Endothelial cell (in vitro differentiated cells): ENCODE measurements around the gene SLC7A5. TPM values are rescaled to one million over a fixed set of nuclear protein-coding genes. Genes with fewer than 3 reads are reported as not detected.

Experiments
- DNase-seq: peaks from one replicate; pipeline ENCODE4 v3.0.0; 2021; ENCODE audit warnings: low spot score
- H3K27ac Mint-ChIP-seq: one replicate; pipeline ENCODE4 v1.8.0; 2021; ENCODE audit warnings: mixed read lengths, inconsistent platforms; ENCODE audit not compliant: unreplicated experiment
- H3K27me3 Mint-ChIP-seq: one replicate; pipeline ENCODE4 v1.8.0; 2021; ENCODE audit warnings: mild to moderate bottlenecking, moderate library complexity, mixed read lengths, inconsistent platforms; ENCODE audit not compliant: unreplicated experiment
- H3K36me3 Mint-ChIP-seq: one replicate; pipeline ENCODE4 v1.8.0; 2021; ENCODE audit warnings: mild to moderate bottlenecking, low read depth, mixed read lengths, inconsistent platforms; ENCODE audit not compliant: unreplicated experiment
- H3K4me1 Mint-ChIP-seq: one replicate; pipeline ENCODE4 v1.8.0; 2021; ENCODE audit warnings: mild to moderate bottlenecking, mixed read lengths, inconsistent platforms; ENCODE audit not compliant: unreplicated experiment
- H3K4me3 Mint-ChIP-seq: one replicate; pipeline ENCODE4 v1.8.0; 2021; ENCODE audit warnings: mild to moderate bottlenecking, mixed read lengths, inconsistent platforms; ENCODE audit not compliant: unreplicated experiment
- H3K9me3 Mint-ChIP-seq: one replicate; pipeline ENCODE4 v1.8.0; 2021; ENCODE audit warnings: mixed read lengths, inconsistent platforms; ENCODE audit not compliant: unreplicated experiment
- CTCF ChIP-seq: fragments of 200-600 bp; sonication (generic); IDR thresholded peaks from one replicate; pipeline ENCODE4 v1.5.0; 2021; ENCODE audit warnings: antibody characterized with exemption; ENCODE audit not compliant: unreplicated experiment
- total RNA-seq: library from RNA; stranded (reverse); fragmentation: NEBNext Ultra II Directional; extraction: Animal tissue kit (Norgen Biotek cat#: 25700); gene quantifications from one replicate; pipeline ENCODE4 v1.2.1, GENCODE V29; 2021; ENCODE audit not compliant: unreplicated experiment

The SLC7A5 gene
- total RNA-seq, 1 donor from 2014 or later, result 18.8 TPM

GRCh38 chr16:87840271-87840978 lies 28.9 kb downstream of the SLC7A5 start:
- H3K4me3 Mint-ChIP-seq, result no peak overlapping the region

GRCh38 chr16:87839542-87840270 lies 29.6 kb downstream of the SLC7A5 start:
- Mint-ChIP-seq H3K36me3 (no peaks in the 10 kb centered on the region), H3K4me3 (no peak overlapping the region), H3K9me3 (no peaks in the 10 kb centered on the region), H3K4me1 (peaks cover 6% of the 10 kb centered on the region), H3K27me3 (peaks cover 5% of the 10 kb centered on the region), H3K27ac (peak overlapping the region; percentile 25)
- DNase-seq, result no peak
- TF ChIP-seq CTCF, result no peak

More at GRCh38 chr16:87840271-87840978, 28.9 kb downstream of the SLC7A5 start:
- H3K27me3 Mint-ChIP-seq, result peaks cover 5% of the 10 kb centered on the region
- no peaks in the 10 kb centered on the region for H3K9me3 Mint-ChIP-seq
- DNase-seq, result peak; percentile 34
- H3K27ac Mint-ChIP-seq, result peak overlapping the region; percentile 25
- no peaks in the 10 kb centered on the region for H3K36me3 Mint-ChIP-seq
- no peak for TF ChIP-seq CTCF
- peaks cover 6% of the 10 kb centered on the region for H3K4me1 Mint-ChIP-seq

GRCh38 chr16:87838643-87839541 lies 30.4 kb downstream of the SLC7A5 start:
- Mint-ChIP-seq H3K4me1 (peaks cover 6% of the 10 kb centered on the region), H3K9me3 (no peaks in the 10 kb centered on the region), H3K4me3 (no peak overlapping the region), H3K27me3 (peaks cover 5% of the 10 kb centered on the region), H3K36me3 (peaks cover 4% of the 10 kb centered on the region), H3K27ac (no peak overlapping the region)
- no peak for TF ChIP-seq CTCF
- DNase-seq, result no peak

GRCh38 chr16:87837627-87838289 lies 31.5 kb downstream of the SLC7A5 start:
- Mint-ChIP-seq H3K9me3 (no peaks in the 10 kb centered on the region), H3K4me3 (no peak overlapping the region), H3K27me3 (peaks cover 5% of the 10 kb centered on the region), H3K4me1 (peaks cover 4% of the 10 kb centered on the region), H3K36me3 (peaks cover 4% of the 10 kb centered on the region), H3K27ac (no peak overlapping the region)
- no peak for DNase-seq
- no peak for TF ChIP-seq CTCF
